ENCODE results near the gene STAT5A.
"Not testable (repeated sequence)": the region's sequence is repeated elsewhere in the genome, so short reads cannot be mapped to it uniquely, and the experiment has no call there.

The STAT5A gene

GRCh38 chr17:42285346-42286050 lies 2.8 kb upstream of the STAT5A start:
- DNase-seq (ENCODE audit: low read depth): no peak

GRCh38 chr17:42286411-42287221 lies 1.7 kb upstream of the STAT5A start:
- DNase-seq (ENCODE audit: low read depth): no peak

- no peak for DNase-seq (ENCODE audit: low read depth)
Observed at GRCh38 chr17:42287305-42287976, 857 bp upstream of the STAT5A start.

GRCh38 chr17:42288803-42289610 lies 709 bp downstream of the STAT5A start:
- no peak for DNase-seq (ENCODE audit: low read depth)

- no peak for DNase-seq (ENCODE audit: low read depth)
Observed at GRCh38 chr17:42289611-42290181, 1.4 kb downstream of the STAT5A start.

GRCh38 chr17:42290577-42290976 lies 2.3 kb downstream of the STAT5A start:
- DNase-seq (ENCODE audit: low read depth): no peak

GRCh38 chr17:42291129-42291528 lies 2.8 kb downstream of the STAT5A start:
- no peak for DNase-seq (ENCODE audit: low read depth)

- DNase-seq (ENCODE audit: low read depth): no peak
Observed at GRCh38 chr17:42294469-42295398, 6.4 kb downstream of the STAT5A start.

- DNase-seq (ENCODE audit: low read depth): no peak
Observed at GRCh38 chr17:42296012-42296411, 7.7 kb downstream of the STAT5A start.

GRCh38 chr17:42297775-42298174 lies 9.5 kb downstream of the STAT5A start:
- not testable (repeated sequence) for DNase-seq (ENCODE audit: low read depth)

GRCh38 chr17:42299361-42299760 lies 11.1 kb downstream of the STAT5A start:
- DNase-seq (ENCODE audit: low read depth): not testable (repeated sequence)

- not testable (repeated sequence) for DNase-seq (ENCODE audit: low read depth)
Observed at GRCh38 chr17:42299913-42300312, 11.6 kb downstream of the STAT5A start.

GRCh38 chr17:42301022-42301421 lies 12.7 kb downstream of the STAT5A start:
- no peak for DNase-seq (ENCODE audit: low read depth)

- DNase-seq (ENCODE audit: low read depth): no peak
Observed at GRCh38 chr17:42303694-42304093, 15.4 kb downstream of the STAT5A start.

GRCh38 chr17:42304187-42305030 lies 16.1 kb downstream of the STAT5A start:
- DNase-seq (ENCODE audit: low read depth): no peak

GRCh38 chr17:42305031-42305330 lies 16.7 kb downstream of the STAT5A start:
- DNase-seq (ENCODE audit: low read depth): not testable (repeated sequence)

GRCh38 chr17:42305543-42306384 lies 17.5 kb downstream of the STAT5A start:
- no peak for DNase-seq (ENCODE audit: low read depth)

- no peak for DNase-seq (ENCODE audit: low read depth)
Observed at GRCh38 chr17:42306385-42306667, 18.0 kb downstream of the STAT5A start.

- no peak for DNase-seq (ENCODE audit: low read depth)
Observed at GRCh38 chr17:42307362-42307927, 19.1 kb downstream of the STAT5A start.

Data from GM04504 (cell line).